ENCODE results near the gene PLEKHA6. TPM values are rescaled to one million over a fixed set of nuclear protein-coding genes. Genes with fewer than 3 reads are reported as not detected.

Gene PLEKHA6
- total and polyA plus RNA-seq, 2 of the 8 experiments (the other 6 are each of a cell fraction or from before 2014, with no cell fraction given): 4.8 to 20.2 TPM

- no peak for DNase-seq (ENCODE audit: low read depth in 1 of 2, low spot score in 2 of 2)
- no peak for FAIRE-seq
- WGBS, 2 experiments (ENCODE audit: extremely low coverage in 1 of 2, insufficient coverage in 1 of 2, insufficient read length in 1 of 2, insufficient replicate concordance in 2 of 2, low coverage in 1 of 2, low lambda C conversion rate in 2 of 2, missing lambda C conversion rate in 1 of 2): 93% methylated on average over 4 of the region's 4 CpGs; no CpG with 5 or more reads in 1 of the 2 experiments
Observed at GRCh38 chr1:204202481-204202880, 157.2 kb downstream of the PLEKHA6 start.

More at GRCh38 chr1:204202481-204202880, 157.2 kb downstream of the PLEKHA6 start:
- Histone ChIP-seq H3K4me2 (ENCODE audit: insufficient read depth in 1 of 2, low read depth in 2 of 2, low read length in 2 of 2) (no peak overlapping the region), H3K18ac (ENCODE audit: extremely low read depth, low read length) (no peak overlapping the region), H3K9me3 (ENCODE audit: insufficient read depth in 2 of 2, low read depth in 1 of 2, low read length in 1 of 2) (no peaks in the 10 kb centered on the region), H2AK5ac (ENCODE audit: low read depth, low read length) (no peak overlapping the region), H2BK120ac (replicated peaks; ENCODE audit: low read depth, low read length) (no peak overlapping the region), H4K20me1 (replicated peaks in 1 of 2; ENCODE audit: control insufficient read depth in 1 of 2, insufficient read depth in 2 of 2, low read length in 2 of 2) (peaks cover 0 to 4% of the 10 kb centered on the region in 2 experiments), H4K5ac (ENCODE audit: insufficient read length, low read depth, low read length) (no peak overlapping the region), H2BK15ac (ENCODE audit: low read length) (no peak overlapping the region), H3K79me1 (ENCODE audit: low read depth, low read length) (no peaks in the 10 kb centered on the region), H3K23ac (ENCODE audit: insufficient read length) (no peak overlapping the region), H3K79me2 (ENCODE audit: control insufficient read depth in 1 of 2, insufficient read depth in 2 of 2, low read length in 2 of 2) (no peaks in the 10 kb centered on the region), H2BK20ac (ENCODE audit: low read length) (no peak overlapping the region), H3K27me3 (replicated peaks in 1 of 4; ENCODE audit: control insufficient read depth in 3 of 4, extremely low read depth in 1 of 4, insufficient read depth in 3 of 4, low read length in 3 of 4) (no peaks in the 10 kb centered on the region), H3K23me2 (ENCODE audit: low read depth, low read length) (no peaks in the 10 kb centered on the region), H3K36me3 (ENCODE audit: control insufficient read depth in 2 of 4, insufficient read depth in 4 of 4, low read length in 3 of 4) (no peaks in the 10 kb centered on the region), H2BK5ac (ENCODE audit: low read depth, low read length) (no peak overlapping the region), H3K56ac (replicated peaks; ENCODE audit: insufficient read length, low read depth, low read length) (no peak overlapping the region), H3K4me3 (ENCODE audit: extremely low read depth in 1 of 4, insufficient read depth in 2 of 4, low read depth in 3 of 4, low read length in 4 of 4) (no peak overlapping the region), H3K4ac (replicated peaks; ENCODE audit: insufficient read length, low read depth, low read length) (no peak overlapping the region), H4K91ac (replicated peaks; ENCODE audit: insufficient read length, low read length) (no peak overlapping the region), H4K8ac (ENCODE audit: extremely low read depth, insufficient read depth, low read length) (no peak overlapping the region), H2BK12ac (ENCODE audit: low read depth, low read length) (no peak overlapping the region), H3K27ac (ENCODE audit: low read depth, low read length) (no peak overlapping the region), H2AFZ (ENCODE audit: low read length) (no peak overlapping the region), H3K14ac (ENCODE audit: insufficient read length) (no peak overlapping the region), H3K4me1 (replicated peaks in 1 of 4; ENCODE audit: control insufficient read depth in 3 of 4, insufficient read depth in 4 of 4, low read length in 3 of 4) (peaks cover 0 to 2% (median 2%) of the 10 kb centered on the region in 4 experiments; a peak in 5 of 7 replicates), H3K9ac (replicated peaks in 1 of 4; ENCODE audit: extremely low read depth in 1 of 4, low read depth in 3 of 4, low read length in 3 of 4) (no peak overlapping the region)
- TF ChIP-seq SP4 (IDR thresholded peaks at IDR 0.05; ENCODE audit: low read length) (no peak), BCL11A (IDR thresholded peaks at IDR 0.05; ENCODE audit: low read depth in 2 of 2, low read length in 2 of 2) (no peak), ASH2L (IDR thresholded peaks at IDR 0.05; ENCODE audit: low read length) (no peak), CREB1 (IDR thresholded peaks at IDR 0.05) (no peak), NRF1 (IDR thresholded peaks at IDR 0.05; ENCODE audit: low read depth, low read length) (no peak), KDM1A (IDR thresholded peaks at IDR 0.05; ENCODE audit: borderline replicate concordance, low read length) (no peak), CTBP2 (IDR thresholded peaks at IDR 0.05; ENCODE audit: borderline replicate concordance, insufficient read depth, insufficient read length, low read length) (no peak), CEBPB (IDR thresholded peaks at IDR 0.05; ENCODE audit: low read depth, low read length) (no peak), E2F6 (IDR thresholded peaks at IDR 0.05) (no peak), CHD1 (IDR thresholded peaks at IDR 0.05; ENCODE audit: low read depth, low read length) (no peak), GABPA (IDR thresholded peaks at IDR 0.05; ENCODE audit: borderline replicate concordance, insufficient read depth, low read length) (no peak), SIRT6 (IDR thresholded peaks at IDR 0.05; ENCODE audit: low read length) (no peak), RAD21 (IDR thresholded peaks at IDR 0.05 in 1 of 2, conservative IDR thresholded peaks at IDR 0.05 in 1 of 2; ENCODE audit: low read depth in 2 of 2, low read length in 2 of 2) (no peak)
- ChIA-PET POLR2A (ENCODE audit: partially characterized antibody) (interaction anchor here (2.4 kb wide), 1 partner anchor 12 kb away, joined by 6 read pairs; the partner anchor contains the start of gene GOLT1A), CTCF (ENCODE audit: partially characterized antibody) (interaction anchor here (1.1 to 12.6 kb wide), 6 partner anchors 11 to 331 kb away, joined by 3 to 360 read pairs (median 40); partner anchors contain the start of genes ETNK2, GOLT1A and REN)
